GM10847 (cell line): ENCODE data around the gene RET.

Experiments
- POLR2A ChIP-seq: IDR thresholded peaks from 2 replicates; pipeline ENCODE4 v1.6.1; 2011; ENCODE audit not compliant: insufficient read length; ENCODE audit errors: extremely low read depth

Gene RET

DNA sequence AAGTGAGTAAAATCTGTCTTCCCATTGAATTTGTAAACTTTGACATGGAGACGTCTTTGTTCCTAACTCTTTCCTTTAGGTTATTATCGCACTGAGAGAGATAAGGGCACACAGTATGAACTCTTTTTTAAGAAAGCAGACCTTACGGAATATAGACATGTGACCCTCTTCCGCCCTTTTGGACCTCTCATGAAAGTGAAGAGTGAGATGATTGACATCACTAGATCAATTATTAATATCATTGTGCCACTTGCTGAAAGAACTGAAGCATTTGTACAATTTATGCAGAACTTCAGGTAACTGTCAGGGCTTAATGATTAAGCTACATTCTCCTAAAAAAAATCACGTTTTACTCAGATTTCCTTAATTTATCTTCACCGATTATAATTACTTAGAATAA lies 81.8 kb downstream of the RET start:
- no peak for TF ChIP-seq POLR2A

DNA sequence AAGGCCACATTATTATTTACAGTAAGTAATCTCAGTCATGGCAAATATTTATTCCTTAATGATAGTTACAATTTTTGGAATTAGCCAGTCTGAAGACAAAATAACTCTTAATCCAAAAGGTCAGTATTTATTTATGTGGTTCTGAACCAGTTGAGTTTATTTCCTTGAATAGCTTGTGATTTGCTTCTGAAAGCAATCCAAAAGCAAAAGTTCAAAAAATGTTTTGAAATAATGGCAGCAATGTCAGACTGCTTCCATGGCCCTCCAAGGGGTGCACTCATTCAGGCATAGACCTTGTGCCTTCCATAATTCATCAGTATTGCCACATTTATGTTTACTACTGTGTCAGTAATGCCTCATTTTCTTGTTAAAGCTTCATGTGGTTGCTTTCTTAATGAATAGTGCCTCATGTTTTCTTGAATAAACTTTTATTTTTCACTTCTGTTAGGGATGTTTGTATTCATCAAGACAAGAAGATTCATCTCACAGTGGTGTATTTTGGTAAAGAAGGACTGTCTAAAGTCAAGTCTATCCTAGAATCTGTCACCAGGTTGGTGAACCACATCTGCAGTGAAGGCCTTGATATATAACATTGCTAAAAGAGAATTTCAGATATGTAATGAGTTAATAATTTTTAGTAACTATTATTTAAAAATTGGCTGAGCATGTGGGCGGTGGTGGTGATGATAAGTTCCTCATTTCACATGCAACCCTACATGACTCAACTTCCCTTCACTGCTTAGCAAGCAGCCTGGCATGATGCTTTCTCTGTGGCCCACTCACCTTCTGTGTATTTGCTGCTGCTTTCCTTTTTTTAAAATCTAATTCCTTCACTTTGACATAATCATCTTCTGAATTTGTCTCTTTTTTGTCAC lies 83.4 kb downstream of the RET start:
- TF ChIP-seq POLR2A = no peak

DNA sequence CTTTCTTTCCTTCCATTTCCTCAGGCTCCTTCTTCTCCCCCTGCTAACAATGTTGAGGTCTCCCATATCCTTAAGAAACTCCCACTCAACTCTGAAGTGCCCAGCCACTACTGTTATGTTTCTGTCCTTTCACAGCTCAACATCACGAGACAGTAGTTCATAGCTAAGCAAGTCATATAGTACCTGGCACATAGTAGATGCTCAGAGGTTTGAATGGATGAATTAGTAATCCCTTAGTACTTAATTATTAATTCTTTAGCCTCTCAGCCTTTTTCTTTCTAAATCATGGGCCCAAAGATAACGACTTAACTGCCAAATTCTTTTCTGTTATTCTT lies 84.0 kb downstream of the RET start:
- TF ChIP-seq POLR2A = no peak

DNA sequence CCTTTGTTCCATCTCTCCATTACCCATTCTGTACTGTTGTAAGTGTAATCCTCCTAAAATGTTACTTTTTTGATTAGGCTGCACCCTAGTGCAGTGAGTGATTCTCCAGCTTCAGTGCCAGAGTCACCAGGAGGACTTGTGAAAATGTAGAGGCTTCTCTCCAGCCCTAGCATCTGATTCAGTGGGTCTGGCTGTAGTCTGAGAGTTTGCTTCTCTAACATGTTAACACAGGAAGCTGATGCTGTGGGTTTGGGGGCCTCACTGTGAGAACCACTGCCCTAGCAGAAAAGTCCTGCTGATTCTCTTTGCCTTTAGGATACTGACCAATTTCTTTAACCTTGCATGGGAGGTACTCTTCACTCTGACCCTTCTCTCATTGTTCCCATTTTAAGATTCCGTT lies 85.7 kb downstream of the RET start:
- TF ChIP-seq POLR2A = no peak

DNA sequence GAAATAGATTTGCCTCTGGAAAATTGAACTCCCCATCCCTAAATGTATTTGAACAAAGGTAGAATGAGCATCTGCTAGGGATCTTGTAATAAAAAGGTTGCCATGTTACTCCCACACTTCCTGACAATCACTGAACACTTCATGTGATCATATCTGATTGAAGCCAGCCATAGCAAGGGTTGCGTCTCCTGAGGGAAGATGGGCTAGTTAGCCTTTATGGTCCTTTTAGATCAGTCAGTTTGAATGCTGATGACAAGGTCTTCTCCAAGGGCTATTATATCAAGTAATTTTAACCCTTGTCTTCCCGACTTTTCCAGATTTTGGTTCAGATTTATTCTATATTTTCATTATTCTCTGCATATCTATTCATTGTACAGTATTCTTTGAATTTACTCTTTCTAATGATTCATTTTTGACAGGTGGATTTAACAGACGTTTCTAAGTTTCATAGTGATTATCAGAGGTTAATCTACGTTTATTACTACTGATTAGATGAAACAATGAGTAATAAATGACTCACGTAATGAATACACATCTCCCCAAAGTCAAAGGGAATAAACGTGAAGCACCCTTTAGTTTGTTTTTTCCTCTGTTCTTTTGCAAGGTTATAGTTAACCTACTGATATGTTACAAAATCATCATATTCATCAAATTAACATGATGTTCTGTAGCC lies 89.5 kb downstream of the RET start:
- no peak for TF ChIP-seq POLR2A

DNA sequence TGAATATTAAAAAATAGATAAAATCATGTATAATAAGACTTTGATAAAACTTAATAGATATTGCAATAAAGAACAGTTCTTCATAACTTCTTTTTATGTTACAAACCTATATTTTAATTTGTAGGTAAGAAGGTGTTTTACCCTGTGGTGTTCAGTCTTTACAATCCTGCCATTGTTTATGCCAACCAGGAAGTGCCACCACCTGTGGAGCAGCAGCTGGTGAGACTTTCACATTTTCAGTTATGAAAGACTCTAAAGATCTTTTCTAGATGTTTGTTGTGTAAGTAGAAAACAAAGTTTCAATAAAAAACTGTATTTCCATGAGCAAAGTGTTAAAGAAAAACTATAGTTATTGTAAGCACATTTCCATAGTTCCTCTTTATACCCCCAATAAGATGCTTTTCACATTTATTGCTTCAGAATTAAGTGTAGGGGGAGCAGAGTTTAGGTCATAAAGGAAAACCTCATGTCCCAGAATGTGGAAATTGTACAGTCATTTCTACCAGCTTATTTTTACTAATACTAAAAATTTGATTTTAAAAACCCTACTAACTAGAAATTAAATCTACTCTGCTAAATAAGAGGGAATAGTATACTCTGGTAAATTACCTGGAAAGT lies 90.1 kb downstream of the RET start:
- TF ChIP-seq POLR2A = no peak

DNA sequence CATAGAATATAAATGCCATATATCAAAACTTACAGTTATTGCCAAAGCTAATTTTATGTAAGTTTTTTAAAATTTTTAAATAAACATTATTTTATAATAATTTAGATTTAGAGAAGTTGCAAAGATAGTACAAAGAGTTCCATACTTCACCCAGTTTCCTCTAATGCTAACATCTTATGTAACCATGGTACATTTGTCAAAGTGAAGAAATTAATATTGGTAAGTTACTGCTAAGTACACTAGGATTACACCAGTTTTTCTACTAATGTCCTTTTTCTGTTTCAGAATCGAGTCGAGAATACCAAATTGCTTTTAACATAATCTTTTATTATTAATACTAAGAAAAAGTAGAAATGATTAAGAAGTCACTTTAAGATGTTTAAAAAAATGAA lies 90.6 kb downstream of the RET start:
- TF ChIP-seq POLR2A = no peak

DNA sequence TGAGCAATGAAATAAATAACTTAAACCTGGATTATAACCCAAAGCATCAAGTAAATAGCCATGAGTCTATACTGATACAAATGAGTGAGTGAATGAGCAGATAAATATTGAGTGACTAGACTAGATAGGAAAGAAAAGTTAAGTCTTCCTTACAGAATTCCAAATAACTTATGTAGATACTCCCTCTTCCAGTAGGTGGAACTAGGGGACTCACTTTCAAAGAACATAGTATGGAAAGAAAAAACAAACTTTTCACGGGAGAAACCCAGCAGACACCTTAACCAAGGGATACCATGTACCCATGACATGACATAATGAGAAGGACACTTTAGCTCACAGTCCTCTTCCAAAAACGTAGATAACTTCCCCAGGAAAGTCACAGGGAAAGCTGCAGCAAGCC lies 93.6 kb downstream of the RET start:
- TF ChIP-seq POLR2A = no peak

DNA sequence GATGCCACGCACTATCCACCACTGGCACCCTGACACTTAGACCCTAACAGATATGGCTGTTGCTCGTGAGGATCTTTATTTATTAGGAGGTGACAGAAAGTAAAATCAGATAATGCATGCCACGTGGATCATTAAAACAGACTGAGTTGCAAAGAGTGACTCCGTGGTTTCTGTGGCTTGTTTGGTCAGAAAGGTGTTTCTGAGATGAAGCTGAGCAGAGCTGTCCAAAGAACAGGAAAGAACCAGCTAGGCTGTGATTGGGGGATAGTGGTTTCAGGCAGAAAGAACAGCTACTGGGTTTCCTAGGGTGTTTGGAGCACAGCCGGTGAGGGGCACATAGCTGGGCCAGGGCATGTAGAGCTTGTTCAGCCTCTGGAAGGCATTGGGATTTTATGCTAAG lies 95.8 kb downstream of the RET start:
- TF ChIP-seq POLR2A = no peak

DNA sequence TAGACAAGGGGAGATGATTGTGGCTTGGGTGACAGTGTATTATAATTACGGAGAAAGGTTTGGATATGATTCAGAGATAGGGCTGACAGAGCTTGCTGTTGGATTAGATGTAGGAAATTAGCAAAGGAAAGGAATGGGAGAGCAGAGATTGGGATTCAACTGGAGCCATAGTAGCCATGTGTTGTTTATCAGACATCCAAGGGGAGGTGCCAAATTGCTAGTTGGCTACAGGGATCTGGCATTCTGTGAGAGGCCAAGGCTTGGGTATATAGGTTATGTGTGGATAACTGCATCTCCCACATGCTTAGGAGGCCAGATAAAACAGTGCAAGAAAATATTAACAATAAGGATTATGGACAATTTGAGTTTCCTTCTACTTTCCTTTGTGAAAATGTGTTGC lies 96.3 kb downstream of the RET start:
- TF ChIP-seq POLR2A = no peak

DNA sequence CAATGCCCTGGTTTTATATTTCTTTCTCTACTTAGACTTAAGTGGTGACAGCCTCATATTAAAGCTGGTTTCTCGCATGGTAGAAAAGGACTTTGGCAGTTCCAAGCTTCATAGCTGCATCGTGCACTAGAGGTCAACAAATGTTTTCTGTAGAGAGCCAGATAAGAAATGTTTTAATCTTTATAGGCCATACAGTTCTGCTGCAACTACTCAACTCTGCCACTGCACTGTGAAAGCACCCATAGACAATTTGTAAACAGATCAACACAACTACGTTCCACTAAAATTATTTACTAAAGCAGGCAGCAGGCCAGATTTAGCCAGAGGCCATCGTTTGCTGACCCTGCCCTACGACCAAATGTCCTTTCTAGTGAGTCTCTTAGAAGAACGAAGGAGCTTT lies 98.1 kb downstream of the RET start:
- TF ChIP-seq POLR2A = no peak

DNA sequence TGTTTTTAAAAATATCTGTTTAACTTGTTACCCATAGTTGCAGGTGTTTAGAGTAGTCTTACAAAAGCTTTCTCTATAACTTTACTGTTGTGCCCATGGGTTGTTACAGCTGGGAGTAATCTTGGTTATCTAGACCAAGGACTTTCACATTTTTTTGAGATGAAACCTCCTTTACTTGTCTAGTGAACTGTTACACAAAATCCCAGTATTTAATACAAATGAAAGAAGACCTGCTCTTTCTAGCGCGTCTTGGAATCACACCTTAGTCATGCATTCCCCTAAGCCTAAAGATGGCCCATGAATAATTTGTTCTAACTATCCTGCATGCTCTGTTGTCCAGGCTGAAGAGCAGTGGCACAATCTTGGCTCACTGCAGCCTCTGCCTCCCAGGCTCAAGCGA lies 99.4 kb downstream of the RET start:
- no peak for TF ChIP-seq POLR2A

DNA sequence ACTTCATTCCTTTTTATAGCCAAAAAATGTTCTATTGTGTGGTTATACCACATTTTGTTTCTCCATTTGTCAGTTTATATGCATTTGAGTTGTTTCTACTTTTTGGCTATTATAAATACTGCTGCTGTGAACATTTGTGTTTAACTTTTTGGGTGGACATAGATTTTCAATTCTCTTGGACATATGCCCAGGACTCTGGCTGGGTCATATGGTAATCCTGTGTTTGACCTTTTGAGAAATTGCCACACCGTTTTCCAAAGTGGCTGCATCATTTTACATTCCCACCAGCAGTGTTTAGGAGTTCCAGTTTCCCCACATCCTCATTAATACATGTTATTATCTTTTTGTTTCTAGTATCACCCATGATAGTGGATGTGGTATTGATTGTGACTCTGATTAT lies 100.7 kb downstream of the RET start:
- TF ChIP-seq POLR2A = no peak
